HG02884 (cell line): Measurements from ENCODE around the gene MAVS.
"Not testable (repeated sequence)": the region's sequence is repeated elsewhere in the genome, so short reads cannot be mapped to it uniquely, and the experiment has no call there.

Source experiments
- ATAC-seq: cut with Tn5 transposase; IDR thresholded peaks from one replicate; pipeline ENCODE4 v1.9.1; 2021; ENCODE audit warnings: mild to moderate bottlenecking, moderate library complexity; ENCODE audit not compliant: unreplicated experiment

Gene MAVS

GRCh38 chr20:3814928-3815495 lies 31.6 kb upstream of the MAVS start:
- no peak for ATAC-seq

DNA sequence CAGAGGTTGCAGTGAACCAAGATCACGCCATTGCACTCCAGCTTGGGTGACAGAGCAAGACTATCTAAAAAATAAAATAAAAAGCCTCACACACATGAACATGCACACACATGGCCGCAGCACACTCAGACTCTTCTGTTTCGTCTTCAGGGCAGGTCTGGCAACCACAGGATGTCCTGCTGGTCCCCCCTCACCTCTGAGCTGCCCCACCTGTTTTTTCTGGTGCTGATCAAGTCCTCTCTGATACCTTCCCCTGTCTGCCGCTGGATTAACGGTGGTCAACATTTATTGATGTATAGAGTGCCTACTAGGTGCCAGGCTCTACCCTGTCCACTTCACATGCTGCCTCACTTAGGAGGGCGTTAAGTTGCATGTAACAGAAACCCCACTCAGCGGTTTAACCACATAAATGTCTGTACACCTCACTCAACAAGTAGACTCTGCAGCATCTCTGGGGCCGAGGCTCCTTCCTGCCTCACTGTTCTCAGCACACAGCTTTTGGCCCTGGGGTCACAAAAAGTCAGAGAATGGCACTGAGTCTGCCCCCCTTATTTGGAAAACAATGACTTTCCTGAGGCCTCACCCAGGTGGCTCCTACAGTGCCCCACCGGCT lies 30.8 kb upstream of the MAVS start:
- no peak for ATAC-seq

DNA sequence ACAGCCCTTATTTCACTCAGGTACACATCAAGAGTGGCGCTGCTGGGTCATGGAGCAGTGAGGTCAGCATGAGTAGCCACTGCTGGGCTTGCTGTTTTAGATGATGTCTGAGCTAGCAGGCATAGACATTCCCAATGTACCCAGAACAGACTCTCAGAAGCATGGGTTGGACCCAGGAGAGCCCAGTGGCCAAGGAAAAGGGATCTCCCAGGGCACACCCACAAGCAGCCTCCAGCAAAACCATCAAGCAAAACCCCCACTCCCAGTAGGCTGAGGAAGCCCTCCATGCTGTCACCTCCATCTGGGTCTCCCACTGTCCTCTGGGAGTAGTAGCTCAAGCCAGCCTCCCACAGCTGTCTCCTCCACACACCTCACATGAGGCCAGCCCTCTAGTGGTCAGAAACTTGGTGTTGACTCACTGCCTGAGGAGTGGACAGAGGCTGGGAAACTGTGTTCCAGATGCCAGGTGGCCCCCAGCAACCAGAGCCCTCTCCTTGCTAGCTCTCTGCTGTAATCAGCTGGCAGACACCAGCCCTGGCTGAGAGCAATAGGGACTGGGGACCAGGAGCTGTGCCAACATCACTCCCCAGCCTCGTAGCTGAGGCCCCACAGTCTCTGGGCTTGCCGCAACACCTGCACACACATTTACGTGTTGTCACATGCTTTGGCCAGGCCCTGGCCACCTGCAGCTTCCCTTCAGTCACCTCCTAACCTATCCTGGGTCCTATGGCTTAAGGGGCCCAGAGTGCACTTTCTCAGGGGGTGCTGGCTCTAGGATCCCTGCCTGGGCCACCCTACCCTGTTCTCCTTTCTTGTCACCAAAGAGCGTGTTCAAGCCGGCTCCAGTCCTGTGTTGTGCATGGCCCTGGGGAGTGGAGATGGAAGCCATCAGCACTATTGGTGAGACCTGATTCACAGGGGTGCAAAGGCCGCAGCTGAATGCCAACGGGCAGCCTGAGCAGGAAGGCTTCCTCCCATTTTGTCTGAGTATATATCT lies 28.2 kb upstream of the MAVS start:
- ATAC-seq: no peak

DNA sequence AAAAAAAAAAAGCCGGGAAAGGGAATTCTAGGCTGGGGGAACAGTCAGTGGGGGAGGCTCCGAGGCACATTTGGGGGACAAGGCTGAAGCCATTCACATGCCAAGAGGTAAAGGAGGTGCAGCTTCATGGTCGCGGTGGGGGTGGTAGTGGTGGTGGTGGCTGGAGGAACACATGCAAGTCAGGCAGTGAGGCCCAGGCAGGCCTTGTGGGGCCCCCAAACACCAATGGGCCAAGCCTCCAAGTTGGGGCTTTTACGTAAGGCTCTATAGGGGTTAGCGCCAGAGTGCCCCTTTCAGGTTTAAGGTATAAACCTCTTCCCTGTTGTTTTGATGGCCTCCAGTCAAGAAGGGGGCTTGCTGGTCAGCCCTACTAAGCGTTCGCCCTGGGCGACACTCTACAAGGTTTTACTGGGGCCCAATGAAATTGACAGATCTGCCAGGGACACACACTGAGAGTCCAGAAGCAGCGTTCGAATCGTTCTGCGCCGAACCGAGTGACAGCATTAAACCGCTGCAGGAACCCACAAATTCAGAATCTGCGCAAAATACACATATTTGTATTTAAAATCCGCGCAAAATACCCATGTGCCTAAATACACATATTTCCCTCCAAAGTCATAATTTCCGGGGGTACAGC lies 27.1 kb upstream of the MAVS start:
- ATAC-seq: no peak

DNA sequence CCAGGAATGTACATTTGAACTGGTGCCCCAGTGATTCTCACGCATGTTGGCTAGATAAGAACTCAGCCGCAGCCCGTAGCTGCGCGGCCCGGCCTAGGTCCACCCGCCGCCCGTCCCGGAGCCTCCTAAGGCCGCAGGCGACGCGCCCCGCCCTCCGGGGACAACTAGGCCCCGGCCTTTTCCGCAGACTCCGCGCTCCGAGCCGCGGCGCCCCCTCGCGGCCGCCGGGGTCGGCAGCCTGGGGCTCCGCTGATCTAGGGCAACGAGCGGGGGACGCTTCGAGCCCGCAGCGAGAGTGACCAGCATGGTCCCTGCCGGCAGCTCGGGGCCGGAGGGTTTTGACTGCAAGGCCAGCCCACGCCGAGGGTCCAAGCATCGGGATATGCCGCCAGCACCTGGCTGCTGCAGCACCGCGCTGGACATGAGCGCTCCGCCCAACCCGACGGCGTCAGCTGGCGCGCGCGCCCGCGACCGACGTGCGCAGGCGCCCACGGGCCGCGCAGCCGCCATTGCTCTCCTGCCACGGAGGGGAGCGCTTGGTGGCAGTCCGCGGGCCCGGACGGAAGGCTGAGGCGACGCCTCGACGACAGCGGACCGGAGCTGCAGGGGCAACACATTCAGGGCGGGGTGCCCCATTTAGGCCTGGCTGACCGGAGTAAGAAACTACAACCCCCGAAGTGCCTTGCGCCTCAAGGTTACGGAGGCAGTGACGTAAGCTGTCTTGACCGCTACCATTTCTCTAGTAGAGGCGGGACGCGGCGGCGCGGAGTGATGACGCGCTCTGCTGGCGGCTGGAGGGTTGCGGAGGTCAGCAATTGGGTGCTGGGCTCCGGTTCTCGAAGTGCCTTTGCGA lies 26.4 kb upstream of the MAVS start, which contains the start of gene AP5S1:
Gene AP5S1, plus strand, starts transcription at position 500 of the 853 bp plus-strand sequence. CDS start 1,571 bp downstream, outside the sequence.
- ATAC-seq: peak; percentile 77

DNA sequence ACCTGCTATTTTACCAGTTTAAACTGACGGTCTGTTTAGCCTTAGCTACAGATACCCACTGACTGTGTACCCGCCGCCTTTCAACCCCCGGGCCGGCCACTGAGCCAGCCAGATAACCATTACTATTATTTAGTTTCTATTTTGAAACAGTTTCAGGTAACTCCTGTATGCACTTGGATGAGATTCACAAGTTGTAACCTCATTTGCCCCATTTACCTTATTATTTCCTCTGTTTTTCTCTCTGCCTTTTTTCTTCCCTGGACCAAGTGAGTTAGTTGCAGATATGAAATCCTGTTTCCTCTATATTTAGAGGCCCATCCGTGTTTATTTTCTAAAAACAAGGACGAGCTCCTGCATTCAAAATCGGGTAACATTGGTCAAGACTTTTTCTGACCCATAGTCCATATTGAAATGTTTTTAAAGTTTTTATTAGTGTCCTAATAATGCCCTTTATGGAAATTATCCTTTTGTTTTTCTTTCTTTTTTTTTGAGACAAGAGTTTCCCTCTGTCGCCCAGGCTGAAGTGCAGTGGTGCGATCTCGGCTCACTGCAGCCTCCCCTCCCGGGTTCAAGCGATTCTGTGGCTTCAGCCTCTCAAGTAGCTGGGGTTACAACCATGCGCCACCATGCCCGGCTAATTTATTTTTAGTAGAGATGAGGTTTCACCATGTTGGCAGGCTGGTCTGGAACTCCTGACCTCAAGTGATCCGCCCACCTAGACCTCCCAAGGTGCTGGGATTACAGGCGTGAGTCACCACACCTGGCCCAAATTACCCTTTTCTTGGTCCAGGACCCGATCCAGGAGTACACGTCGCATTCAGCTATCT lies 25.5 kb upstream of the MAVS start:
- ATAC-seq: no peak

DNA sequence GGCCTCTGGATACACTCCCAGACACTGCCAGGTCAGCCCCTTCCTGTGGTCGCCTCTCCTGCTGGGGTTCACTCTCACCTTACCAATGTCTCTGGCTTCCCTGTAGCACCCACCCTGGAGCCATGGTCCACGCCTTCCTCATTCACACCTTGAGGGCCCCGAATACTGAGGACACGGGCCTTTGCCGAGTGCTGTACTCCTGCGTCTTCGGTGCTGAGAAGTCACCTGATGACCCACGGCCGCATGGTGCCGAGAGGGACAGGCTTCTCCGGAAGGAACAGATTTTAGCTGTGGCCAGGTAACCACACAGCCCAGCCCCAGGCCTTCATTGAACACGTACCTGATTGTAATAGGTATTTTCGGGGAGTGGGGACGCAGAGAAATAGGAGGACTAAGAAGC lies 24.6 kb upstream of the MAVS start:
- ATAC-seq: no peak

DNA sequence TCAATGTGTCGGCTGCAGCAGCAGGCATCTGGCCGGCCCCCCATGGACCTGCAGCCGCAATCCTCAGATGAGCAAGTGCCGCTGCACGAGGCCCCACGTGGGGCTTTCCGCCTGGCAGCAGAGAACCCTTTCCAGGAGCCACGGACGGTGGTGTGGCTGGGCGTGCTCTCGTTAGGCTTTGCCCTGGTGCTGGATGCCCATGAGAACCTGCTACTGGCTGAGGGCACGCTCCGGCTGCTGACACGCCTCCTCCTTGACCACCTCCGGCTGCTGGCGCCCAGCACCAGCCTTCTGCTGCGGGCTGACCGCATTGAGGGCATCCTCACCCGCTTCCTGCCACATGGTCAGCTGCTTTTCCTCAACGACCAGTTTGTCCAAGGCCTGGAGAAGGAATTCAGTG lies 22.8 kb upstream of the MAVS start:
- ATAC-seq: no peak

DNA sequence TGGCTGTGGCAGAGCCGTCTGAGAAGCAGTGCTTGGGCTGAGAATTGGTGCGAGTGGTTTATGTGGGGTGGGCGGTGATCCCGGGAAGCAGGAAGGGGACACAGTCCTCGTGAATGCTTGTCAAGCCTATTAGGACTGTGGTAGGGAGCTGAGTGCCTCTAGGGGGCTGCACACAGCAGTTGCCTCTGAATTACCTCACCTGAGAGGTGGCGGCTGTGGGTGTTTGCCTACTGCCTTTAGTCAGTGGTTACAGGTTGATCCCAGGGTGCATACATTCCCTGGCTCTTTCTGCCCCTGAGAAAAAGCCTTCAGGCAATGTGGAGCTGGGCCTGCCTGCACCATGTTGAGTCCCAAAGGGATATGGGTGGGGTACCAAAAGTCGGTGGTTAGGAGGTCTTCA lies 21.1 kb upstream of the MAVS start:
- ATAC-seq: no peak

DNA sequence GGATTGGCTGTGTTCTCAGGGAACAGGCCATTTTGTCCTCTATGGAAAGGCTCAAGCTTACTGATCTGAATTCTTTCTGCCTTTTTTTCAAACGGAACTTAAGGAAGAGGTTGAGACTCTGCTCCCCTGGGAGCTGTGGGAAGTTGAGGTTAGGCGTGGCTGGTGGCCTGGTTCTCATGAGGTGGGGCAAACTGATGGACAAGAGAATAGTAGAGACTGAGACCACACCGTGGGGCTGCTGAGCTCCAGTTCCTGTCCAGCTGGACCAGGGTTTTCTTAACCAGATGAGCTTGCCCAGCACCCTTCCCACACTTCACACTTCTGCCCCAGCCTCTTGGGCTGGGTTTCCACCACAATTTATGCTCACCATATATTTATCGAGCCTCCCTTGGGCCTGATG lies 20.2 kb upstream of the MAVS start:
- no peak for ATAC-seq

- ATAC-seq: no peak
Measured at GRCh38 chr20:3828798-3829197, 17.8 kb upstream of the MAVS start.

- not testable (repeated sequence) for ATAC-seq
Measured at GRCh38 chr20:3829891-3830290, 16.7 kb upstream of the MAVS start.

DNA sequence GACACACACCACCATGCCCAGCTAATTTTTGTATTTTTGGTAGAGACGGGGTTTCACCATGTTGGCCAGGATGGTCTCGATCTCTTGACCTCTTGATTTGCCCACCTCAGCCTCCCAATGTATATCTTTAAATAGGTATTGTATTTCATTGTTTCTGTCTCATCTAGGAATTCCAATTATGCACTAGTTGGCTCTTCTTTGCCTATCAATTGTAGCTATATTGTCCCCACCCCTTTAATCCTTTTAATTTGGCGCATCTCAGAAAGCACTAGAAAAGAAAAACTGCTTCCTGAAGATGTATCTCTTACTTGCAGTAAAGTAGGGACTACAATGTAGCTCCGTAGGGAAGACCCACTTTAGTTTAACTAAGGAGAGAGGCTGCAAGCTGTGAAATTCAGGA lies 10.5 kb upstream of the MAVS start:
- ATAC-seq: no peak

- ATAC-seq: no peak
Measured at GRCh38 chr20:3839328-3839727, 7.3 kb upstream of the MAVS start.

GRCh38 chr20:3840201-3840600 lies 6.4 kb upstream of the MAVS start:
- not testable (repeated sequence) for ATAC-seq

- no peak for ATAC-seq
Measured at GRCh38 chr20:3842348-3842930, 4.2 kb upstream of the MAVS start.

- no peak for ATAC-seq
Measured at GRCh38 chr20:3843490-3843889, 3.1 kb upstream of the MAVS start.

DNA sequence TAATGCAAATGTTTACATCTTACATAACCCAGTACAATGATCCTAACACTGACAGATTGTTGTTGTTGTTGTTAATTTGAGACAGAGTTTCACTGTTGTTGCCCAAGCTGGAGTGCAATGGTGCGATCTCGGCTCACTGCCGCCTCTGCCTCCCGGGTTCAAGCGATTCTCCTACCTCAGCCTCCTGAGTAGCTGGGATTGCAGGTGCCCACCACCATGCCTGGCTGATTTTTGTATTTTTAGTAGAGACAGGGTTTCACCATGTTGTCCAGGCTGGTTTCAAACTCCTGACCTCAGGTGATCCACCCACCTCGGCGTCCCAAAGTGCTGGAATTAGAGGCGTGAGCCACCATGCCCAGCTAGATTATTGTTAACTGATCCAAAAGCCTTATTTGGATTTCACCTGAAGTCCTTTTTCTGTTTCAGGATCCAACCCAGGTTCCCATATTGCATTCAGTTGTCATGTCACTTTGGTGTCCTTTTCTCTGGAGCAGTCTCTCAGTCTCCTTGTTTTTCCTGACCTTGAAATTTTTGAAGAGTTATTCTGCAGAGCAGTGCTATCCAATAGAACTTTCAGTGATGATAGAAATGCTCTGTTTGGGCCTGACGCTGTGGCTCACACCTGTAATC lies 2.5 kb upstream of the MAVS start:
- not testable (repeated sequence) for ATAC-seq

DNA sequence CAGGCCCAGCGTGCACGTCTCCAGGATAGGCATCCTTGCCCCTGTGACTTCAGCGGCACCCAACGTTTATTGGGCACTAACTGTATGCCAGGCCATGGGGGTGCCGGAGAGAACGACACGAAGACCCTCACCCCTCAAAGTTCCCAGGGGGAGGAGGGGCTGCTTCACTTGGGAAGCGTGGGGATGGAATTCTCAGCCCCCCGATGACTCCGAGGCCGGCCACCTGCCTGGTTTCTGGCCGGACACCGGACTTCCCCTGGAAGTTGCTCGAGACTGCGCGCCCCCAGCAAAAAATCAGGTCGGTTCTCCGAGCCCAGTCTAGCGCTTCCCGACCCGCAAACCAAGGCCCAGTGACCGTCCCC lies 275 bp upstream of the MAVS start:
- no peak for ATAC-seq
